Suppressor macrophage (primary cell): ENCODE results near the gene SUSD4.
"Not testable (repeated sequence)": the region's sequence is repeated elsewhere in the genome, so short reads cannot be mapped to it uniquely, and the experiment has no call there.

Experiments used
- DNase-seq, 4 experiments: peaks; one replicate each; pipeline ENCODE4 v3.0.0-alpha.2; 2020 to 2022
- total RNA-seq, 17 experiments: gene quantifications; one replicate each; lab custom pipeline; 2026; ENCODE audit warnings: mixed read lengths in 6 of 17, inconsistent platforms in 3 of 17; lab: John Stamatoyannopoulos, UW

SUSD4 gene
- total RNA-seq: 0 to 2.9 (median 0.08) reads per million in 17 experiments

- peak; percentile 5 to 56 (median 30) for DNase-seq
Measured at GRCh38 chr1:223363856-223364684, at the start of gene SUSD4. Gene SUSD4, minus strand, starts transcription at chr1:223364176. Its CDS starts 751 bp downstream, at chr1:223363425.

- DNase-seq: no peak
Measured at GRCh38 chr1:223413216-223413615, 49.2 kb upstream of the SUSD4 start.

- DNase-seq: no peak
Measured at GRCh38 chr1:223411710-223412109, 47.7 kb upstream of the SUSD4 start.

GRCh38 chr1:223411309-223411708 lies 47.3 kb upstream of the SUSD4 start:
- no peak for DNase-seq

GRCh38 chr1:223410036-223410435 lies 46.1 kb upstream of the SUSD4 start:
- DNase-seq: no peak

- DNase-seq: no peak
Measured at GRCh38 chr1:223405507-223405906, 41.5 kb upstream of the SUSD4 start.

GRCh38 chr1:223403184-223403815 lies 39.3 kb upstream of the SUSD4 start:
- peak in 1 of 4 experiments; percentile 9 for DNase-seq

- DNase-seq: no peak
Measured at GRCh38 chr1:223402790-223403142, 38.8 kb upstream of the SUSD4 start.

- peak in 2 of 4 experiments; percentile 51 to 65 for DNase-seq
Measured at GRCh38 chr1:223401873-223402789, 38.2 kb upstream of the SUSD4 start.

- not testable (repeated sequence) for DNase-seq
Measured at GRCh38 chr1:223399393-223399792, 35.4 kb upstream of the SUSD4 start.

- no peak for DNase-seq
Measured at GRCh38 chr1:223394706-223395105, 30.7 kb upstream of the SUSD4 start.

GRCh38 chr1:223394242-223394641 lies 30.3 kb upstream of the SUSD4 start:
- no peak for DNase-seq

- no peak for DNase-seq
Measured at GRCh38 chr1:223393275-223394214, 29.6 kb upstream of the SUSD4 start, which contains the start of gene CCDC185. Gene CCDC185, plus strand, starts transcription at chr1:223393415. Its CDS starts 61 bp downstream, at chr1:223393476.

GRCh38 chr1:223390618-223391017 lies 26.6 kb upstream of the SUSD4 start:
- DNase-seq: no peak

GRCh38 chr1:223386013-223386412 lies 22.0 kb upstream of the SUSD4 start:
- no peak for DNase-seq

- DNase-seq: no peak
Measured at GRCh38 chr1:223378754-223379153, 14.8 kb upstream of the SUSD4 start.

GRCh38 chr1:223374064-223374610 lies 10.2 kb upstream of the SUSD4 start:
- no peak for DNase-seq

GRCh38 chr1:223364685-223365382 lies 858 bp upstream of the SUSD4 start:
- peak in 3 of 4 experiments; percentile 10 to 27 (median 22) for DNase-seq

GRCh38 chr1:223363057-223363855 lies 720 bp downstream of the SUSD4 start:
- DNase-seq: peak in 3 of 4 experiments; percentile 3 to 22 (median 4)

GRCh38 chr1:223358826-223359225 lies 5.2 kb downstream of the SUSD4 start:
- no peak for DNase-seq
